Mammary epithelial cell (primary cell): Measurements from ENCODE around the gene TRIP13.

Source experiments
- EZH2 ChIP-seq: IDR thresholded peaks from 2 replicates; pipeline ENCODE4 v1.6.1; 2012; ENCODE audit warnings: low read length, inconsistent platforms, borderline replicate concordance
- TF ChIP-seq, protein P1 (sequence below), 2 donors: IDR thresholded peaks in 1 of 2; conservative IDR thresholded peaks in 1 of 2; 2 replicates each; pipeline ENCODE4 v1.5.1; 2011 to 2012; ENCODE audit warnings: inconsistent platforms in 2 of 2, low read length in 2 of 2, mild to moderate bottlenecking in 2 of 2, control low read depth in 1 of 2, low read depth in 1 of 2; ENCODE audit not compliant: insufficient read depth in 1 of 2; ENCODE audit errors: extremely low read depth in 1 of 2

DNA sequence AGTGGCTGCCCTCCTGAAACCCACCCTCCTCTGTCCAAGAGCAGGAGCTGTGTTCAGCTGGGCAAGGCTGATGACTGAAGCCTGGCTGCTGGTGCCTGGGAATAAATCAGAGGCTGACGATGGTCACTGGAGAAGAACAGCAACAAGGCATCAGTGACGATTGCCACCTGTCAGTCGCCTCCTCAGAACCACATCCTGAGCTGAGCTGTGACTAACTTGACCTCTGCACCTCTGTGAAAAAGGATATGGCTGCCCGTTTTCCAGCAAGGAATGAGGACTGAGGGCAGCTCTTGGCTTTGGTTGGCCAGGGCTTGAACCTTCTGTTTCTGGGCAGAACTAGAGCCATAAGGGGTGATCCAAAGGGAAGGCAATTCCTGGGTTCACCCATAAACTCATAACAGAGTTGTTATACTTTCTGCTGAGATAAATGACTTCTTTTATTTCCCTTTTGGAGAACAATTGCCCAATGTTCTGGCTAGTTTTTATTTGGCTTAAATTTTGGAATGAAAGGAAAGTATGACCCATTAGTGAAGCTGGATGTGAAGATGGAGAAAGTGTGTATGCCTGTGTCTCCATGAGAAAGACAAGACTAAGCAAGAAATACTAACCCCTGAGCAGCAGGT lies 40.1 kb downstream of the TRIP13 start:
- TF ChIP-seq EZH2: no peak
- TF ChIP-seq, protein P1, sequence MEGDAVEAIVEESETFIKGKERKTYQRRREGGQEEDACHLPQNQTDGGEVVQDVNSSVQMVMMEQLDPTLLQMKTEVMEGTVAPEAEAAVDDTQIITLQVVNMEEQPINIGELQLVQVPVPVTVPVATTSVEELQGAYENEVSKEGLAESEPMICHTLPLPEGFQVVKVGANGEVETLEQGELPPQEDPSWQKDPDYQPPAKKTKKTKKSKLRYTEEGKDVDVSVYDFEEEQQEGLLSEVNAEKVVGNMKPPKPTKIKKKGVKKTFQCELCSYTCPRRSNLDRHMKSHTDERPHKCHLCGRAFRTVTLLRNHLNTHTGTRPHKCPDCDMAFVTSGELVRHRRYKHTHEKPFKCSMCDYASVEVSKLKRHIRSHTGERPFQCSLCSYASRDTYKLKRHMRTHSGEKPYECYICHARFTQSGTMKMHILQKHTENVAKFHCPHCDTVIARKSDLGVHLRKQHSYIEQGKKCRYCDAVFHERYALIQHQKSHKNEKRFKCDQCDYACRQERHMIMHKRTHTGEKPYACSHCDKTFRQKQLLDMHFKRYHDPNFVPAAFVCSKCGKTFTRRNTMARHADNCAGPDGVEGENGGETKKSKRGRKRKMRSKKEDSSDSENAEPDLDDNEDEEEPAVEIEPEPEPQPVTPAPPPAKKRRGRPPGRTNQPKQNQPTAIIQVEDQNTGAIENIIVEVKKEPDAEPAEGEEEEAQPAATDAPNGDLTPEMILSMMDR (conservative IDR thresholded peaks at IDR 0.05 in 1 of 2, IDR thresholded peaks at IDR 0.05 in 1 of 2; ENCODE audit: extremely low read depth in 1 of 2, insufficient read depth in 1 of 2, low read depth in 1 of 2, low read length in 2 of 2): no peak
